Non-pigmented ciliary epithelial cell (primary cell): ENCODE measurements around the gene RALGDS.
"Not testable (repeated sequence)": the region's sequence is repeated elsewhere in the genome, so short reads cannot be mapped to it uniquely, and the experiment has no call there.

Experiments used
- DNase-seq: peaks from one replicate; pipeline ENCODE4 v3.0.0-alpha.2; 2010; ENCODE audit warnings: low read depth

Gene RALGDS

GRCh38 chr9:133121198-133121914 lies at the start of gene RALGDS:
Gene RALGDS (minus strand): TSS chr9:133121240. CDS start chr9:133121154, 86 bp downstream.
- DNase-seq = no peak

- DNase-seq = no peak
These were observed 49.7 kb upstream of the RALGDS start for GRCh38 chr9:133170716-133171115.

- DNase-seq = not testable (repeated sequence)
These were observed 48.6 kb upstream of the RALGDS start for GRCh38 chr9:133169687-133170086.

- no peak for DNase-seq
These were observed 48.1 kb upstream of the RALGDS start for GRCh38 chr9:133169102-133169501.

- DNase-seq = no peak
These were observed 47.4 kb upstream of the RALGDS start for GRCh38 chr9:133168432-133168831.

- no peak for DNase-seq
These were observed 46.7 kb upstream of the RALGDS start for GRCh38 chr9:133167769-133168168.

GRCh38 chr9:133167096-133167730 lies 46.2 kb upstream of the RALGDS start:
- DNase-seq = no peak

- DNase-seq = no peak
These were observed 45.4 kb upstream of the RALGDS start for GRCh38 chr9:133166392-133166791.

GRCh38 chr9:133165452-133165730 lies 44.4 kb upstream of the RALGDS start:
- no peak for DNase-seq

- DNase-seq = no peak
These were observed 43.2 kb upstream of the RALGDS start for GRCh38 chr9:133164191-133164590.

- DNase-seq = no peak
These were observed 42.6 kb upstream of the RALGDS start, which contains the start of gene GBGT1 for GRCh38 chr9:133163504-133164172. Gene GBGT1 (minus strand): TSS chr9:133163914. CDS start chr9:133162412, 1,502 bp downstream.

GRCh38 chr9:133162861-133163503 lies 41.9 kb upstream of the RALGDS start:
- DNase-seq = no peak

GRCh38 chr9:133161547-133161950 lies 40.5 kb upstream of the RALGDS start:
- DNase-seq = no peak

- no peak for DNase-seq
These were observed 39.9 kb upstream of the RALGDS start for GRCh38 chr9:133160742-133161546.

GRCh38 chr9:133158695-133159094 lies 37.7 kb upstream of the RALGDS start:
- no peak for DNase-seq

GRCh38 chr9:133155156-133155555 lies 34.1 kb upstream of the RALGDS start:
- DNase-seq = no peak

- no peak for DNase-seq
These were observed 33.3 kb upstream of the RALGDS start for GRCh38 chr9:133154097-133154989.

- no peak for DNase-seq
These were observed 32.4 kb upstream of the RALGDS start for GRCh38 chr9:133153227-133154096.

- no peak for DNase-seq
These were observed 30.8 kb upstream of the RALGDS start for GRCh38 chr9:133151601-133152525.
